Transverse colon (tissue), 3 donors: ENCODE results near the gene CARD16.
"Not testable (repeated sequence)": the region's sequence is repeated elsewhere in the genome, so short reads cannot be mapped to it uniquely, and the experiment has no call there.

Source experiments
- CTCF ChIP-seq, 5 experiments: fragments of 200-600 bp in 3 of 5; fragments of 450-650 bp in 2 of 5; sonication (generic) in 3 of 5; IDR thresholded peaks; 1 replicate in 2 of 5; 2 replicates in 3 of 5; pipeline ENCODE4 v1.5.1; 2016 to 2017; ENCODE audit warnings: antibody characterized with exemption in 5 of 5, inconsistent platforms in 3 of 5, mild to moderate bottlenecking in 2 of 5, moderate library complexity in 1 of 5
- EP300 ChIP-seq: sonication (generic); formaldehyde crosslinking; IDR thresholded peaks from one replicate; pipeline ENCODE4 v1.6.1; 2017; ENCODE audit warnings: antibody characterized with exemption, low read depth
- POLR2A ChIP-seq: fragments of 450-650 bp; IDR thresholded peaks from one replicate; pipeline ENCODE4 v1.6.1; 2016; ENCODE audit warnings: antibody characterized with exemption, mild to moderate bottlenecking, moderate library complexity

DNA sequence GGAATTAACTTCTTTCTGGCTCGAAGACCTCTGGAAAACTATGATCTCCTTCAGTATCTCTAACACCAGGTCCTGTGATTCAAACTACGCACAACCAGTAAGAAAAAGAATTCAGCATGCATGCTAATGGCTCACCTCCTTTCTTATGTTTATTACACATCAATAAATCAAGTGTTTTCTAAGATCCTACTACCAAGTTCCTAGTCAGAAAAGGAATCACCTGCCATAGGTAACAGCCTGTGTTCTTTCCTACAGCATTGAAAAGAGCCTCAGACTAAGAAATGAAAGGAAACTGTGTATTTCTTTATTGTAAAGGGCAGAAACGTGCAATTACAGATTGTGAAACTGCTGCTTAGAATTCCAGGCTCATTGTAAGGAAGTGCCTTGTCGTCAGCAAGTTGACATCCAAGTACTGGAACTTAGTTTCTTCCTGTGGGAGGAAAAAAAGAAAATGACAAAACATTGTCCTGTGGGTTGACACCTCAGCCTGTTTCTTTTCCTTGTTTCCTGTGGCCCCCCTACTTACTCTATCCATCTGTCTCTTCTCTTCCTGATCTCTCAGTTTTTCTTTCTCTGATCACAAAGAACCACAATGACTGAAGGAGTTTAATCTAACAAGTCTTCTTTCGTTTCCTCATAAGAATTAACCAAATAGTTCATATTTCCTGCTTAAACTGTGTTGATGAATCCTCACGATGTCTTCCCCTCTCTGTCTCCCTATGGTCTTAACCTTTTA, 35.2 kb upstream of the CARD16 start:
- not testable (repeated sequence) for TF ChIP-seq CTCF (IDR thresholded peaks at IDR 0.05); POLR2A; EP300
